COLO668 (cell line): ENCODE data around the gene THRB.

Experiments
- DNase-seq: peaks from one replicate; lab custom pipeline; 2025; ENCODE audit not compliant: unreplicated experiment; lab: John Stamatoyannopoulos, UW

Gene THRB

DNA sequence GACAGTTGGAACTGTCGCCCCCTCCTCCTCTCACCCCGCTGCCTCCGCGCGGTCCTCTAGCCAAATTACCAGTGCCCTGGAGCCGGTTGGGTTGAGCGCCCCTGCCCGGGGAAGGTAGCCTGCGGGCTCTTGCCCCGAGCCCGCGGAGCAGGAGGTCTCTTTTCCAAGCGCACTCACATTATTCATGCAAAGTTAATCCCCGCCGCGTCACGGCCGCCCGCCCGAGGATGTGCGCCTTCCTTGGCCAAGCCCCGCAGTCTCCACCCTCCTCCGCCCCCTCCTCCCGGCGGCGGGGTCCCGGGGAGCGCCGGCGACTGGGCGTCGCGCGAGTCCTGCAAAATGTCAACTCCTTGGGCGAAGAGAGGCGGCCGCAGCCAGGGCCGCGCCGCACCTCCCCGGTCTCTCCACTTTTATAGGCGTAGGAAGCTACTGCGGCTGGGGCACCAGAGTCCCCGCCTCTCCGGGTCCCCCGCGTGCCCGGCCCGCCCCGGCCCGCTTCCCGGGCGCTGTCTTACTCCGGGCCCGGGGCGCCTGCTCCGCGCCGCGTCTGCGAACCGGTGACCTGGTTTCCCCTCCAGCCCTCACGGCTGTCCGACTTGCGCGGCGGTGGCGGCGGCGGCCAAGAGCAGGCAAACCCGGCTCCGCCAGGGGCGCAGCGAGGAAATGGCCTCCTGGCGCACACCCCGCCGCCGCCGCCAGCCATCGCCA lies at the start of gene THRB:
THRB (minus strand) TSS at position 233 of the 708 bp plus-strand sequence.
- DNase-seq, result peak; percentile 36

DNA sequence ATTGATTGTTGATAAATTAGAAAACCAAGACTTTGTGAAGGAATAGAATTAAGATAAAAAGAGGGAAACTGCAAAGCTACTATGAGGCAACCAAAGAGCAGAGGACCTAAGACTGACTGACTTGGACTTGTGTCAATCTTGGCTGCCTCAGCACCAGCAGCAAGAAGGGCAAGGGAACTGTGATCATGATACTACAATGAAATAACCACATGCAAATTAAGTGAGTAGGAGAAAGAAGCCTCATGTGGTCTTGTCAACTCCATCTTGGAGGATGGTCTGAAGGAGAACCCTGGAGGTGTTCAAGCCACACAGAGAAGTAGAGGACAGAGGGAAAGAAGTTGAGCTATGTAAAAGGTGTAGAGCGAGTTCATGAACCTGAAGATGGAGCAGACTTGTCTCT lies 47.3 kb upstream of the THRB start:
- no peak for DNase-seq

DNA sequence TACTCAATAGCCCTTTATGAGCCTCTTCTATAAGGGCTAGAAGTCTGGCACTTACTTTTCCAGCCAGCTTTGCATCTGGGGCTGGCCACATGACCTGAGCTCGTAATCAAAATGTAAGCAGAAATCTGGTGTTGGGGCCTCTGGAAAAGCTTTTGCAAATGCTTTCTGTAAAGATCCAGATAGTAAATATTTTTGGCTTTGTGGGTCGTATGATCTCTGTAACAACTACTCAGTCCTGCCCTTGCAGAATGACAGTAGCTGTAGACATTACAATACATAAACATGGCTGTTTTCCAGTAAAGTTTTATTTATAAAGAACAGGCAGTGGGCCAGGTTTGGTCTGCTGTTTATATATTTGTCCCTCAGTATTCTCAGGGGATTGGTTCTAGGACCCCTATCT lies 46.2 kb upstream of the THRB start:
- DNase-seq, result no peak

DNA sequence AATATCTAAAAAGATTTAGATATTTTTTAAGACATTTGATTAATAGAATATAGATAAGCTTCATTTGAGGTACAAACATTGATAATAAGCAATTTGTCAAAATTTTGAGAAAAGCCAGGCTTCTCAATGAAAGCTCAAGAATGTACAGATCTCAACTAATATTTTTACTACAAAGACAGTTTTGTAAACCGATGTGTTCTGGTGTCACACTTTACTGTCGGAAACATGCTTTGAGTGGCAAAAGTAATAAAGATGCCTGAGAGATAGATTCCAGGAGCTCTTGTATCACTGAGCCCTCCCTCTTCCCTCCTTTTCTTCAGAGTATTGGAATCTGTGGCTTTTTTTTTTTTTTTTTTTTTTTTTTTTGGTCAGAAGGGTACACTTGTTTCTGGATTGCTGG lies 45.0 kb upstream of the THRB start:
- no peak for DNase-seq

DNA sequence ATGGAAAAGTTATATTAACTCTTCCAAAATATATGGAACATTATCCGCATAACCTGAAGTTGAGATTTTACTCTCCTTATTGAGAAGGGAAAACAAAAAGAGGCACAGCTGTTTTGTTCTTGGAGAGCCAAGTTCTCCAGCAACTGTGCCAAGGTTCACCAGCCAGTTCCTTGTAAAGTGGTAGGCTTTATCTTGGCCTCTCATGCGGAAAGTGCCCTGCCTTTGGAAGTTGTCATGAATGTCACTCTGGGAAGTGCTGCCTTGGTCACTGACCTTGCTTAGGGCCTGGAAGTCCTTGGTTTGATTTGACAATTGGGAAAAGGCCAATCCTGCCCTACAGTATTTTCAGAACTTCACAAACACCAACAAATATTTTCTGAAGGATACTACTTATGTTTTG lies 44.2 kb upstream of the THRB start:
- DNase-seq, result no peak

DNA sequence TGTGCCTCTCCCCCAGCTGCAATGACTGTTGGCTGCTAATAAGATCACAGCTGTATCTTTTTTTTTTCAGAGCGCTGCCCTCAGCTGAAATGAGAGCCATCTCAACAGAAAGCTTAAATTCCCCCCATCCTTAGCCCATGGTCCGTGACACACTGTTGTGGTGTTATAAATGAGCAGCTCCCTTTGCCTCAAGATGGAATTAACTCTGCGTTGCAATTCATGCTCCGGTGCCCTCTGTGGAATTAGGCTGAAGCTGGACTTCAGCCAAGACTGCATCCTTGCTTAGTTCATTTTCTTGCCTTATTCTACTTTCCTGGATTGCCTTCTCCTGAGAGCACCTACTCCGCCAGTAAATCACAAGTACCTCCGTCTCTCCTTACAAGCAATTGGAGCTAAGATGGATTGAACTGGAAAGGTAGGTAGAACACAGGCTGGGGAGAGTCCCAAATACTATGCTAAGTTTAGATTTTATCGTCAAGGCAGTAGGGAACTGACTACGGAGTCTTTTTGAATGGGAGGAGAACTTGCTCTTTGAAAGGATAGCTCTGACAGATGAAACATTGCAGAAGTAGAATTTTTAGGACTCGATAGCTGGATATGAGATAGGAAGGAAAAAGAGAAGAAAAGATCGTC lies 39.0 kb upstream of the THRB start:
- DNase-seq, result no peak

DNA sequence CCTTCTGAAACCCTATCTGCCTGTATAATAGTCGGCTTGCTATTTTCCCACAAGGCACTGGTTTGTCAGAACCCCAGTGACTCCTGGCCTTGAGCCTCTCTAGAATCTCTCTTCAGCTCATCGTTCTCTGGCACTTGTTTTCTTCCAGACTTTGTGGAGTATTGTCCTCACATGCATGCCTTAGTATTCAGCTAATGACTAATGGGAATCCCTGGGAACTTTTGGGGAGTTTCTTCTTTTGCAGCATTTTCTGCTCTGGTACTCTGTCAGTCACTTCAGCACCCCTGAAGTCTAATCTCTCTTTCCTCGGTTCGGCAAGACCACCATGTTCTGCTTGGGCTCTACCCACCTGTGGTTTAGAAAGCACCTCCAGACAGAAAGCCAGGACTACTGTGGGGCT lies 35.8 kb upstream of the THRB start:
- DNase-seq, result no peak

DNA sequence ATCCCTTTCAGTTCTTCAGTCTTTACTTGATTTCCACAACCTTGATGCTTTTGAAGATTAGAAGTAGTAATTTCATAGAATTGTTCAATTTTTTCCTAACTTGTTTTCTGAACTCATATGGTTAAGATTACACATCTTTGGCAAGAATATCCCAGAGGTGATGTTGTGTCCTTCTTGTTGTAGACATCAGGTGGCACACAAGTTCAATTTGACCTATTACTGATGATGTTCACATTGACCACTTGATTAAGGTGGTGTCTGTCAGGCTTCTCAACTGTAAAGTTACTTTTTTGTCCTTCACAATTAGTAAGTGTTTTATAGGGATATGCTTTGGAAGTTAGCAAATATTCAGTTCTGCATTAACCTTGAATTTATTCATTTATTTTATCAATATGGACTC lies 34.6 kb upstream of the THRB start:
- no peak for DNase-seq

DNA sequence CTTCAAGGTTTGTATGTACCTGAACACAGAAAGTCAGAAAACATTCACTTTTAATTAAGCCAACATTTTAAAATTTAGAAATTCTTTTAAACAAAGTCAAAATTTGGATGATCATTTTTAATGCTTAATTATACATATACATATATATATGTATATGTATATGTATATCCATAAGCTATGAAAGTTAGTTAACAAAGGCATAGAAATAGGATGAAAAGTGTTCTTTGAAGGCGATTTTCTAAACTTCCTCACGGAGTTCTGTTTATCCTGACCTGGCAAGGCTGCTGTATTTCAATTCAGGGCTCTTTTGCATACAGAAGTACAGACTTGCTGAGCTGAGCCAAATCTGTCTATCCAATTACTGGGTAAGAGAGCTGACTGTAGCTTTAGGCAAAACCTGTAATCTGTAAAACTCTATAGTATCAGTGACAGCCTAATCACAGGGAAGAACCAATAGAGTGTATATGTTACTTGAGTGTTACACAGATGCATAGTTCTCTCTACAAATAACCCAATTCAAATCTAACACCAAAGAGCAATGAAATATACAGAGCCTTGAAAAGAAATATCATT lies 32.1 kb upstream of the THRB start:
- no peak for DNase-seq

DNA sequence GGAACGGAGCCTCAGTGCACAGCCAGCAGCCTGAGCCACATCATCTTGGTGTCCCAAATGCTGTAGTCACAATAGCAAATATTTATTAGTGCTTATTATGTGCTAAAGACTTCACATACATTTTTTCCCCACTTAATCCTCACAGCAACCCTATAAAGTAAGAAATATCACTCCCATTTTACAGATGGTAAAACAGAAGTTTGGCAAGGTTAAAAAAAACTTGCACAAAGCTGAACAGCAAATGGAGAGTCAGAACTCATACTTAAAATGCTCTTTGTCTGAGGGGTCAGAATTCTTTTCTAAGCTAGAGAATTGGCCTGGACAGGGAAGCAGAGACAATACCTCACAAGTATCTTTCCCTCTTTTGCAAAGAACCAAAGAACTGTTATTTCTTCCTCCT lies 30.9 kb upstream of the THRB start:
- DNase-seq, result no peak

DNA sequence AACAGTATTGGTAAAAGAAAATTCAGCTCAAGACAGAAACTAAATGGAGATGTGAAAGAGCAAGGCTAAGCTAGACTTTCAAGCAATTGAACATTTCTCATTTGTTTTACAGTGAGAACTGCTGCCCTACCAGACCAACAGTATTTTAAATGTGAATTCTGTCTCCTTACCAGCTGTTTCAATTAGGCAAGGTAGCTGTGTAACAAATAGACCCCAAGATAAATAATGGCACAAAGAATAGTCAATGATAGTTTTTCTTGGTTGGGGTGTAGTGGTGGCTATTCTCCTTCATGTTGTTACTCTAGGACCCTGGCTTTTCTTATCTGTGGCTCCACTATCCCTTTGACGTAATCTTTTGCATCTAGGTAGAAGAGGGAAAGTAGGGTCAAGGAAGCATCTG lies 30.4 kb upstream of the THRB start:
- no peak for DNase-seq

DNA sequence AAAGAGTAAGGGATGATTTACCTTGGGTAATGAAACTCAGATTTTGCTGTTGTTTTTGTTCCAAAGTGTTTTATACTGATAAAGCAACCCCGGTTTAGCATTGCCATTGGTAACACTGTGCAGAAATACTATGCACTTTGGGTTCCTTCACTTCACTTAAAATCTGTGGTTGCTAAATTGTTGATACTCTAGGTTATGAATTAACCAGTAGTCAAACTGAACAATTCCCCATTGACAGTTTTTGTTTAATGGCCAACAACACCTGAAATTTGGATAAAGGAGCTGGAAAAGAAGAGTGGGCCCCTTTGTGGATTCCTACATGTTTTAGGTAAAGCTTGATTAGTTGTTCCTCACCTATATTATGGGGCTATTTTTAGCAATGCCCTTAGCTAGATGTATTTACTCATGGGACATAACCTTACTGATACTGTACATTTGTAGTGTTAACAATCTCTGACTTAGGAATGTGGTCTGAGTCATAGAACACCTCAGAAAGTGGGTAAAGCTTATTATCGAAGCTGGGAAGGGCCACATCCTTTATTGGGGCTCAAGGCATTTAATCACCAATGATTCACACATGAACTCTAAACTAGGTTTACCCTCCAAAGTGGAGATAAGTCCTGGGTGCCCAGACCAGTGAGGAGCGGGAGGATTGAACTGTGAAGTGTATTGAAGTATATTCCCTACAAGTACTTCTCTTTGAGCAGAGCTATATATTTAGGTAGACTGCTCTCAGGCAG lies 29.5 kb upstream of the THRB start:
- no peak for DNase-seq

DNA sequence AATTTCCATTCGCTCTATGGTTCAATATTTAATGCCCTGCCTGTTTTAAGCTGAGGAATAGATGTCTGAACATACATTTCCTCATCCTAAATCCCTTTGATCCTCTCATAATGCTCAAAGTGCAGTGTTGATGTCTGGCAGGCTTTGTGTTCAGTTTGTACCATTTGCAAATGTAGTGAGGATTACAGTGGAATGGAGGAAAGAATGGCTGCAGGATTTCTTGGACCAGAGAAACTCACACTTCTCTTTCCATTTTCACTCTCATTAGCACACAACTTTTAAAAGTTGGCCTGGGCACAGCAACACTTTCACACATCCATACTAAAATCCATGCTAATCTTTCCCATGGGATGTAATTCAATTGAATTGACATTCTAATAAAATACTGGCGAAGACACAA lies 28.6 kb upstream of the THRB start:
- no peak for DNase-seq

DNA sequence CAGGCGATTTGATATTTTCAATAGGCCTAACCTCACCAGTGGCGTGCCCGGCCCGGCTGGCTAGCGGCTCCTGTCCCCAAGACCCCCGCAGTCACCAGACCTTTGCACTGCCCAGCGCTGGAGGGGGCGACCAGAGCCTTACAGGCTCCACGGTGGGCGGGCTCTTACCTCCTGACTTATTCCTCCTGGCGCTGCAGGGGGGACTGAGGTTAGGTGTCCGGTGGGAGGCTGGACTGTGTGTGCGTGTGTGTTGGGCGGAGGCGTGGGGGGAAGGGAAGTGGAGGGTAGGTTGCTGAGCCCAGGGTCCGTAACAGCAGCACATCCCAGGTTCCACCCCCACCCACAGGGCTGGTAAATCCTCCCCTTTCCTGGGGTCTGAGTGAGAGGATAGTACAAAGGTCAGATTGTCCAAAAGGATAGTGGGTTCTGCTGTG lies 27.5 kb upstream of the THRB start:
- DNase-seq, result no peak

DNA sequence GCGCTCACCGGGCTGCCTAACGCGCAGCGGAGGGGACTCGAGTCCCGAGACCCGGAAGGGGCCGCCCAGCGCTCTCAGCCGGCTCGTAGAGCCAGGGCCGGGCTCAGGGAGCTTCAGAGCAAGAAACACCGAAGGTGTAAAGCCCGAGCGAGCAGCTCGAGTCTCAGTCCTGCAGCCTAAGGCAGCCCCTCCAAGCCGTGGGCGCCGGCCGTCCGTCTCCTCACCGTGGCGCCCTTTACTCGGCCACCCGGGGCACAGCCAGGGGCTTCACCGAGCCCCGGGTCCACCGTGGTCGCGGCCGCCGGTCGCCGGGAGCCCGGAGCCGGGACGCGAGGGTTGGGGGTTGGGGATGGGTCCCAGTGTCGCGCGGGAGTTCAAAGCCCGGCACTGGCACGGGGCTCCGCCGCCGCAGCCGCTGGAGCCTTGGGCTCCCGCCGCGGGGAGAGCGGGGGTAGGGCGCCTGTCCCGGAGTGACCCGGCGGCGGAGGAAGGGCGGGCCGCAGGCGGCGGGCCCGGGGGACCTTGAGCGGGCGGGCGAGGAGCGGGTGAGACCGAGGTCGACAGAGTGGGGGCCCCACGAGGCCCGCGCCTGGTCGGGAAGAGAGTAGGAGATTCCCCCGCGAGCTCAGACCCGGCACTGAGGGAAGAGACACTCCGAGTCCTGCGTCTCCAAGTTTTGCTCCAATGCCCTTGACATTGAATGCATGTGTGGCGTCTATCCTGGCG lies 26.9 kb upstream of the THRB start:
- peak; percentile 31 for DNase-seq

DNA sequence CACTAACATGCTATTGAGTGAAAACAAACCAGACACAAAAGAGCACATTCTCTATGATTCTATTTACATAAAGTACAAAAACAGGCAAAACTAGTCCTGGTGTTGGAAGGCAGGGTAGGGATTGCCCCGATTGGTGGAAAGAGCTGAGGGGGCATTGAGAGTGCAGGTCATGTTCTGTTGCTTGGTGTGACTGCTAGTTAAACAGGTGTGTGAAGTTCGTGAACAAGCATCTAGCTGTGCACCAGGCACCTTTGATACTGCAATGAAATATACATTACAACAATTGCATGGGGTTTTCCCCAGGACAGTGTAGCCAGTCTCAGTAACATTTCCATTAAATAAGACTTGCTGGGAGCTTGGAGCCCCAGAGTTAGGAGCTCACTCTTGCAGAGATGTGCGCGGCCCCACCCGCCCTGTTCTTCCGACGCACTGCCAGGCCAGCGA lies 26.3 kb upstream of the THRB start:
- DNase-seq, result no peak

DNA sequence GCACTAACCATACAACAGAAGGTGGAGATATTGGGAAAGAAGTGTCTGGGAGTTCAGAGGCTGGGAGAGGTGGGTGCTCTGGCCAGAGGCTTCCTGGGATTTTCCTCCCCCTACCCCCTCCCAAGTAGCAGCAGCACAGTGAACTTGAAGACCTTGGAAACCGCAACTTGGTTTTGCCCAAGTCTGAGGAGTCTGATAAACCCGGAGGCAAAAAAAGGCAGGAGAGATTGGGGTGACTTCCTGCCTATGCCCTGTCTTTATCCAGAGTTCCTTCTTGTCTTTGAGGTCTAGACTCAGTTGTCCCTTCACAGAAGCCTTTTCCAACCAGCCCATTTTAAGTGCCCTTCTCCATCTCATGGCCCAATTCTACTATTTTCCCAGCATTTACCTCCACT lies 25.4 kb upstream of the THRB start:
- no peak for DNase-seq

DNA sequence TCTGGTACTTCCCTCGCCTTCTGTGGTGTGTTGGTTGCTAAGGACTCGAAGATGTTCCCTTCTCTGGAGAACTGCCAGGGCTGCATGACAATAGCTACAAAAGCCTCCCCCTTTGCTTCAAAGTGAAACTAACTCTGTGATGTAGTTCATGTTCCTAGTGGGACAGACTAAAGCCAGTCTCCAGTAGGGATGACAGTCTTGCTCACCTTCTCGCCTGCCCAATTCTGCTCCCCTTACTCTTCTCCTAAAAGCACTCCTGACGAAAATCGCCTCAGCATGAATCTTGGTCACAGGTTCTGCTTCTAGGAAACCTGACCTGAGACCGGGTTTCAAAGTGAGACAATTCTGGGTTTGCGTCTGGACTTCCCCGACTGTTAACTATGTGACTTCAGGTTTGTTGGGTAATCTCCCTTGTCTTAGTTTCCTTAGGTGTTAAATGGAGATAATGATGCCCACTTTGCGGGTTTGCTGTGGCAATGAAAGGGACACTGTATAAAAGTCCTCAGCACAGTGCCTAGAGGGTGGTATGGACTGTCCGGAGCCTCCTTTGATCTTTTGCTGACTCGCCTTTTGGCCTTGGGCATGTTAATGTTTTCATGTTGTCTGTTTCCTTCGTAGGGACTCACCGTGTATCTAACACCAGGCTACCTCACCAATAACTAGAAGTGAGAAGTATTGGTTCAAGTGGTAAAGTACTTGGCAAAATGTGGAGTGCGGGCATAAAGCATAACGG lies 24.9 kb upstream of the THRB start:
- DNase-seq, result no peak

DNA sequence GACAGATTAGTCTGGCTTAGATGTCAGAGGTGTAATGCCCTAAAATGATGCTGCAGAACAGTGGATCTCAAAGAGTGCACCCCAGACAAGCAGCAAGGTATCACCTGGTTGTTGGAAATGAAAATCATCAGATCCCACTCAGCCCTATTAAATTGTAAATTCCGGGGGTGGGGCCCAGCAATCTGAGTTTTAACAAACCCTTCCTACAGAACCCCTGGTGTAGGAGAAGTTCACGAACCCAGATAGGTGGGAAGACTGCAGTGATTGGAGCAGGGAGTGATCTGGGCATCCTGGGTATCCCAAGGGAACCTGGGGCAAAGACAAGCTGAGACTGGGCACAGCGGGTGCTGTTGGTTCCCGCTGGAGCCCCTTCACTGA lies 24.3 kb upstream of the THRB start:
- no peak for DNase-seq

DNA sequence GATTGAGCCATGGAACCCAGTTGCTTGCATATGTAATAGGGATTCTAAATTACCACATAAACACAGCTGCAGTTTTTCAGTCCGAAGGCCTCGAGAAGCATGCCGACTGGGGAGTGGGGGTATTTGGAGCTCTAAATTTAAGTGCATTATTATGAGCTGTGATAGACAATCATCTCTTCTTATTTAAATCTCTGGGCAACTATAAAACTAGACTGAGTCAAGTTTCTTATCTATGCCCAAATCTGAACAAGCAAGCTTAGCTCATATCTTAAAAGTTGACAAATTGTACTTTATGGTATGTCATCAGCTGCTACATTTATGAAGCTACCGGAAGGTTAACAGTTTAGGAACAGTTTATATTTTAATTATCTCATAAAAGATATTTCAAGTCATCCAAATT lies 19.5 kb upstream of the THRB start:
- no peak for DNase-seq

DNA sequence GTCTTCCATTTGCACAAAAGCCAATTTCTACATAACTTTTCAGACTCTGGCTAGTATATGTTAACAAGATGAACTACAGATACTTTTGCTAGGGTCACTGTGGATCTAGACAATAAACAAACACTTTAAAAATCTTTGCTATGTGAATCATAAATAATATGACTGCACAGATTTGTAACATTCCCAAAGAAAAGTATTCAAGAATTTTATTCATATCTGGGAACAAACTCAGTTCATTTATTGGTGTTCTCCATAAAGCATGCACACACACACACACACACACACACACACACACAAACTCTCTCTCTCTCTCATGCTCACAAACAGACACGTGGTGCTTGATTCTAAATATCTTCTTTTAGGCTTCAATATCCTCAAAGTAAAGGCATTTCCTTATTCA lies 18.8 kb upstream of the THRB start:
- DNase-seq, result no peak
